ENCODE measurements around the gene NLGN4Y. TPM values are rescaled to one million over a fixed set of nuclear protein-coding genes. Genes with fewer than 3 reads are reported as not detected.

Gene NLGN4Y
- total RNA-seq, 1 donor from 2014 or later = 8.9 TPM

GRCh38 chrY:14822906-14823305, 298.6 kb downstream of the NLGN4Y start:
- ChIA-PET CTCF (no interaction called here), POLR2A (no interaction called here)
- DNase-seq (no peak), ATAC-seq (ENCODE audit: low read depth) (no peak)
- intact Hi-C loops (cut with micrococcal nuclease) = no loop called here
- Mint-ChIP-seq H3K9me3 (no peaks in the 10 kb centered on the region), H3K4me3 (no peak overlapping the region), H3K36me3 (ENCODE audit: low read depth) (no peaks in the 10 kb centered on the region), H3K27ac (no peak overlapping the region), H3K4me1 (no peaks in the 10 kb centered on the region), H3K27me3 (no peaks in the 10 kb centered on the region)
- no peak for TF ChIP-seq CTCF (IDR thresholded peaks at IDR 0.05)

DNA sequence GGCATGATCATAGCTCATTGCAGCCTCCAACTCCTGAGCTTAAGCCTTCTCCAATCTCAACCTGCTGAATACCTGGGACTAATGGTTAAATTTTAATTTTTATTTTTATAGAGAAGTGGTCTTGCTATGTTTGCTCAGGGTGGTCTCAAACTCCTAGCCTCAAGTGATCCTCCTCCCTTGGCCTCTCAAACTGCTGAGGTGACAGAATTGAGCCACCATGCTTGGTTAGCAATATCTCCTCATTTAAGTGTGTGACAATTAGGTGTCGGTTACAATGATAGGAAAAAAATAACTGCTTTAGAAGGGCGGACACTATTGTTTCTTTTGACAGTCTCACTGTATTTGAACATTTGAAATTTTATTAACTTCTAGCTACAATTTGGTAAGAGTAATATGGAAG, 300.3 kb downstream of the NLGN4Y start:
- ATAC-seq (ENCODE audit: low read depth) (no peak), DNase-seq (no peak)
- Mint-ChIP-seq H3K4me1 (no peaks in the 10 kb centered on the region), H3K27me3 (no peaks in the 10 kb centered on the region), H3K36me3 (ENCODE audit: low read depth) (no peaks in the 10 kb centered on the region), H3K27ac (no peak overlapping the region), H3K4me3 (no peak overlapping the region), H3K9me3 (no peaks in the 10 kb centered on the region)
- intact Hi-C loops (cut with micrococcal nuclease) = no loop called here
- ChIA-PET POLR2A (no interaction called here), CTCF (no interaction called here)
- no peak for TF ChIP-seq CTCF (IDR thresholded peaks at IDR 0.05)

DNA sequence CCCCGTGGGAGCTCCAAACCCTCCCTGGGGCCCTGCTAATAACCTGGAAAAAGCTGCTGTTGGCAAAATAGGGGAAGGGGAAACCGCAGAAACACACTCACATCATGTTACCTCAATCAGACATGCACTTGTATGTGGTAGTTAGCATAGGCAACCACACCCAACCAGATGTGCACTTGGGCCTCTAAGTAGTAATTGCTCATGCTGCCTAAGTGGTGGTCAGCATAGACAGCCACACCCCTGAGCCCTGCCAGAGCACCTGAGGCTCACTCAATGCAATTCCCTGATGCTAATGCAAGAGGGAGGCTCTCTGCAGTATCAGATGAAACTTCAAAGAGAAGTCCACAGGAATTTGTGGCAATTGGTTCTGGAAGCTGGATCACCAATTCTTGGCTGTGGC, 301.4 kb downstream of the NLGN4Y start:
- no peak overlapping the region for H3K27ac Mint-ChIP-seq

DNA sequence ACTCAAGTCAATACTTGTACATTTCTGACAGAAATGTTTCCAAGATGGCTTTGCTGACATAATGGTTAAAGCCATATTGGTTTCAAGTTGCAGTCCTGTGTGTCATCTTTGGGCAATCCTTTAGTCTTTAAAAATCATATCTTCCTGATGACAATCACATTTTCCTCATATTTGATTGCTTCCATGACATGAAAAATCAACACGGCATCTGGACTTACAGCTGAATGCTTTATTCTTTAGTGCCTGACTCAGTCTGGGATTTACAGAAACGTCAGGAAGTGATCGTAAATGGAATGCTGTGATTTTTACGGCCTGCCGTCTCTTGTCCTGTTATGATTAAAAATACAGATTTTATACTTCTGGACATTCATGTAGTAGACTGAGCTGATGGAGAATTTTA, 304.2 kb downstream of the NLGN4Y start:
- H3K27ac Mint-ChIP-seq = no peak overlapping the region
- ChIA-PET CTCF (no interaction called here), POLR2A (no interaction called here)
- H3K36me3 Mint-ChIP-seq (ENCODE audit: low read depth) = no peaks in the 10 kb centered on the region
- no peak overlapping the region for H3K4me3 Mint-ChIP-seq
- intact Hi-C loops (cut with micrococcal nuclease) = no loop called here
- no peaks in the 10 kb centered on the region for H3K4me1 Mint-ChIP-seq
- no peak for ATAC-seq (ENCODE audit: low read depth)
- no peak for TF ChIP-seq CTCF (IDR thresholded peaks at IDR 0.05)
- H3K9me3 Mint-ChIP-seq = peaks cover 3% of the 10 kb centered on the region
- no peak for DNase-seq
- no peaks in the 10 kb centered on the region for H3K27me3 Mint-ChIP-seq

More for the DNA sequence above, 301.4 kb downstream of the NLGN4Y start:
- Mint-ChIP-seq H3K4me3 (no peak overlapping the region), H3K4me1 (no peaks in the 10 kb centered on the region), H3K9me3 (no peaks in the 10 kb centered on the region), H3K36me3 (ENCODE audit: low read depth) (no peaks in the 10 kb centered on the region), H3K27me3 (no peaks in the 10 kb centered on the region)
- CTCF ChIA-PET = no interaction called here
- no peak for TF ChIP-seq CTCF (IDR thresholded peaks at IDR 0.05)
- POLR2A ChIA-PET = no interaction called here
- intact Hi-C loops (cut with micrococcal nuclease) = no loop called here
- ATAC-seq (ENCODE audit: low read depth) = no peak
- DNase-seq = no peak

GRCh38 chrY:14829366-14829885, 305.1 kb downstream of the NLGN4Y start:
- Mint-ChIP-seq H3K27ac (no peak overlapping the region), H3K4me1 (peaks cover 3% of the 10 kb centered on the region), H3K36me3 (ENCODE audit: low read depth) (no peaks in the 10 kb centered on the region), H3K9me3 (peaks cover 3% of the 10 kb centered on the region), H3K27me3 (no peaks in the 10 kb centered on the region), H3K4me3 (no peak overlapping the region)
- no peak for TF ChIP-seq CTCF (IDR thresholded peaks at IDR 0.05)
- intact Hi-C loops (cut with micrococcal nuclease) = no loop called here
- ATAC-seq (ENCODE audit: low read depth) (no peak), DNase-seq (no peak)
- CTCF ChIA-PET = no interaction called here
- POLR2A ChIA-PET = no interaction called here
